ENCODE data around the gene BRIP1. TPM values are rescaled to one million over a fixed set of nuclear protein-coding genes. Genes with fewer than 3 reads are reported as not detected.

Gene BRIP1
- total RNA-seq, 2 donors from 2014 or later: 24.2 to 25.5 TPM

DNA sequence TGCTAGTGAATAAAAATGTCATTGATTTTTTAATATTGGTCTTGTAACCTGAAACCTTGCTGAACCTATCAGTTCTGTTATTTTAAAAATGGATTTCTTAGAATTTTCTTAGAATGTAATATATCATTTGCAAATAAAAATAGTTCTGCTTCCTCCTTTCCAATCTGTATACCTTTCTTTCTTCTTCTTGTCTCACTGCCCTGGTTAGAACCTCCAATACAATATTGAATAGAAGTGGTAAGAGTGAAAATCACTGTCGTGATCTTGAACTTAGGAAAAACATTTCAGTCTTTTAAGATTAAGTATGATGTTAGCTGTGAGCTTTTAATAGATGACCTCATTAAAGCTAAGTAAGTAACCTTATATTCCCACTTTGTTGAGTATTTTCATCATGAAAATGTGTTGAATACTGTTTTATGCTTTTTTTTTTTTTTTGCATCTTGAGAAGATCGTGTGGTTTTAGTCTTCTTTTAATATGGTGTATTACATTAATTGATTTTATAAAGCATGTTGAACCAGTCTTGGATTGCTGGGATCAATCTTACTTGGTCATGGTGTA lies 167.5 kb downstream of the BRIP1 start:
- Histone ChIP-seq H3K27ac (ENCODE audit: low read depth, low read length) (no peak overlapping the region), H3K27me3 (ENCODE audit: control insufficient read depth, insufficient read depth, low read length, poor library complexity, severe bottlenecking) (no peaks in the 10 kb centered on the region), H3K9me3 (ENCODE audit: control insufficient read depth, low read length) (peaks cover 33% of the 10 kb centered on the region), H3K36me3 (ENCODE audit: control insufficient read depth, insufficient read depth, low read length) (peaks cover 4% of the 10 kb centered on the region), H3K4me1 (ENCODE audit: control insufficient read depth, insufficient read depth, low read length) (no peaks in the 10 kb centered on the region), H3K9ac (ENCODE audit: extremely low read depth, low read length, poor library complexity, severe bottlenecking) (no peak overlapping the region), H3K4me3 (ENCODE audit: low read length) (no peak overlapping the region)
- whole genome bisulfite sequencing, 2 experiments (ENCODE audit: insufficient coverage in 1 of 2, insufficient read length in 1 of 2): 100% methylated on average over 1 to 2 of the region's 2 CpGs
- no peak for TF ChIP-seq CTCF (conservative IDR thresholded peaks at IDR 0.05)
- Mint-ChIP-seq H3K4me1 (no peaks in the 10 kb centered on the region), H3K4me3 (no peak overlapping the region), H3K27ac (no peak overlapping the region), H3K9me3 (peaks cover 45% of the 10 kb centered on the region), H3K27me3 (ENCODE audit: insufficient read depth) (no peaks in the 10 kb centered on the region), H3K36me3 (ENCODE audit: low read depth) (peaks cover 32% of the 10 kb centered on the region)
- no peak for DNase-seq

- Mint-ChIP-seq H3K4me1 (no peaks in the 10 kb centered on the region), H3K4me3 (no peak overlapping the region), H3K9me3 (peaks cover 27% of the 10 kb centered on the region), H3K27me3 (ENCODE audit: insufficient read depth) (no peaks in the 10 kb centered on the region), H3K36me3 (ENCODE audit: low read depth) (peaks cover 27% of the 10 kb centered on the region), H3K27ac (no peak overlapping the region)
- no peak for TF ChIP-seq CTCF (conservative IDR thresholded peaks at IDR 0.05)
- 96% methylated on average over 1 of the region's 1 CpG; no CpG with 5 or more reads in 1 of the 2 experiments for WGBS, 2 experiments (ENCODE audit: insufficient coverage in 1 of 2, insufficient read length in 1 of 2)
- Histone ChIP-seq H3K9me3 (ENCODE audit: control insufficient read depth, low read length) (peaks cover 16% of the 10 kb centered on the region), H3K36me3 (ENCODE audit: control insufficient read depth, insufficient read depth, low read length) (peaks cover 10% of the 10 kb centered on the region), H3K27ac (ENCODE audit: low read depth, low read length) (no peak overlapping the region), H3K4me1 (ENCODE audit: control insufficient read depth, insufficient read depth, low read length) (no peaks in the 10 kb centered on the region), H3K9ac (ENCODE audit: extremely low read depth, low read length, poor library complexity, severe bottlenecking) (no peak overlapping the region), H3K4me3 (ENCODE audit: low read length) (no peak overlapping the region), H3K27me3 (ENCODE audit: control insufficient read depth, insufficient read depth, low read length, poor library complexity, severe bottlenecking) (no peaks in the 10 kb centered on the region)
- DNase-seq: no peak
Measured at GRCh38 chr17:61694095-61694494, 169.2 kb downstream of the BRIP1 start.

DNA sequence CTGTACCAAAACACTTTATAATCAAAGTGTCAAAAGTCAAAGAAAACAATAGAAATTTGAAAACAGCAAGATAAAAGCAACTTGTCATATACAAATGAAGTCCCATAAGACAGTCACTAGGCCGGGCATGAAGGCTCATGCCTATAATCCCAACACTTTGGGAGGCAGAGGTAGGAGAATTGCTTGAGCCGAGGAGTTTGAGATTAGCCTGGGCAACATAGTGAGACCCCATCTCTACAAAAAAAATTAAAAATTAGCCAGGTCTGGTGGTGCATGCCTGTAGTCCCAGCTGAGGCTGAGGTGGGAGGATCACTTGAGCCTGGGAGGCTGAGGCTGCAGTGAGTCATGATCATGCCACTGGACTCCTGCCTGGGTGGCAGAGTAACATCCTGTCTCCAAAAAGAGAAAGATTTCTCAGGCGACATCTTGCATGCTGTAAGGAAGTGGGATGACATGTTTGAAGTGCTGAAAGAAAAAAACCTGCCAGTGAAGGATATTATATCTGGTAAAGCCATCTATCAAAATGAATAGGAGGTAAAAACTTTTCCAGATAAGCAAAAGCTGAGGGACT lies 173.6 kb downstream of the BRIP1 start:
- DNase-seq: no peak
- Mint-ChIP-seq H3K27me3 (ENCODE audit: insufficient read depth) (no peaks in the 10 kb centered on the region), H3K36me3 (ENCODE audit: low read depth) (peaks cover 21% of the 10 kb centered on the region), H3K9me3 (no peaks in the 10 kb centered on the region), H3K27ac (no peak overlapping the region), H3K4me3 (no peak overlapping the region), H3K4me1 (no peaks in the 10 kb centered on the region)
- Histone ChIP-seq H3K9me3 (ENCODE audit: control insufficient read depth, low read length) (no peaks in the 10 kb centered on the region), H3K27me3 (ENCODE audit: control insufficient read depth, insufficient read depth, low read length, poor library complexity, severe bottlenecking) (no peaks in the 10 kb centered on the region), H3K27ac (ENCODE audit: low read depth, low read length) (no peak overlapping the region), H3K4me1 (ENCODE audit: control insufficient read depth, insufficient read depth, low read length) (no peaks in the 10 kb centered on the region), H3K4me3 (ENCODE audit: low read length) (no peak overlapping the region), H3K36me3 (ENCODE audit: control insufficient read depth, insufficient read depth, low read length) (peaks cover 14% of the 10 kb centered on the region), H3K9ac (ENCODE audit: extremely low read depth, low read length, poor library complexity, severe bottlenecking) (no peak overlapping the region)
- whole genome bisulfite sequencing, 2 experiments (ENCODE audit: insufficient coverage in 1 of 2, insufficient read length in 1 of 2): 80 to 94% methylated on average over 1 to 3 of the region's 3 CpGs
- no peak for TF ChIP-seq CTCF (conservative IDR thresholded peaks at IDR 0.05)
